H1 (cell line): ENCODE measurements around the gene TAS2R41.

Source experiments
- CTCF ChIP-seq, 3 experiments: IDR thresholded peaks; 1 replicate in 2 of 3; 2 replicates in 1 of 3; pipeline versions ENCODE4 v1.5.1 to v1.6.1; 2011; ENCODE audit warnings: low read length in 3 of 3, mild to moderate bottlenecking in 3 of 3, inconsistent platforms in 2 of 3, low read depth in 1 of 3, moderate library complexity in 1 of 3; ENCODE audit not compliant: insufficient read depth in 1 of 3; ENCODE audit errors: control extremely low read depth in 1 of 3
- POLR2A ChIP-seq, 2 experiments: IDR thresholded peaks; 1 replicate in 1 of 2; 2 replicates in 1 of 2; pipeline ENCODE4 v1.6.1; 2011; ENCODE audit warnings: low read depth in 2 of 2, low read length in 2 of 2, mild to moderate bottlenecking in 2 of 2; ENCODE audit errors: control extremely low read depth in 1 of 2
- SRF ChIP-seq: IDR thresholded peaks from 2 replicates; pipeline ENCODE4 v1.6.1; 2011; ENCODE audit warnings: mild to moderate bottlenecking, low read depth, low read length, moderate library complexity

GRCh38 chr7:143455491-143455890 is 22.2 kb upstream of the TAS2R41 start:
- no peak for TF ChIP-seq POLR2A (IDR thresholded peaks at IDR 0.05; ENCODE audit: control extremely low read depth in 1 of 2, low read depth in 2 of 2, low read length in 2 of 2)
- TF ChIP-seq CTCF (IDR thresholded peaks at IDR 0.05; ENCODE audit: control extremely low read depth in 1 of 3, insufficient read depth in 1 of 3, low read depth in 1 of 3, low read length in 3 of 3) = no peak
- TF ChIP-seq SRF = no peak
